Measurements from ENCODE around the gene RTP2. TPM values are rescaled to one million over a fixed set of nuclear protein-coding genes. Genes with fewer than 3 reads are reported as not detected.

Gene RTP2, protein sequence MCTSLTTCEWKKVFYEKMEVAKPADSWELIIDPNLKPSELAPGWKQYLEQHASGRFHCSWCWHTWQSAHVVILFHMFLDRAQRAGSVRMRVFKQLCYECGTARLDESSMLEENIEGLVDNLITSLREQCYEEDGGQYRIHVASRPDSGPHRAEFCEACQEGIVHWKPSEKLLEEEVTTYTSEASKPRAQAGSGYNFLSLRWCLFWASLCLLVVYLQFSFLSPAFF
- 0.07 TPM in 1 of 2 replicates, not detected in the other for total RNA-seq

GRCh38 chr3:187702507-187703033 is at the start of gene RTP2:
TSS of gene RTP2 (minus strand) at chr3:187702557. CDS start at chr3:187702128, 429 bp downstream.
- DNase-seq (ENCODE audit: low read depth, low spot score) = no peak

DNA sequence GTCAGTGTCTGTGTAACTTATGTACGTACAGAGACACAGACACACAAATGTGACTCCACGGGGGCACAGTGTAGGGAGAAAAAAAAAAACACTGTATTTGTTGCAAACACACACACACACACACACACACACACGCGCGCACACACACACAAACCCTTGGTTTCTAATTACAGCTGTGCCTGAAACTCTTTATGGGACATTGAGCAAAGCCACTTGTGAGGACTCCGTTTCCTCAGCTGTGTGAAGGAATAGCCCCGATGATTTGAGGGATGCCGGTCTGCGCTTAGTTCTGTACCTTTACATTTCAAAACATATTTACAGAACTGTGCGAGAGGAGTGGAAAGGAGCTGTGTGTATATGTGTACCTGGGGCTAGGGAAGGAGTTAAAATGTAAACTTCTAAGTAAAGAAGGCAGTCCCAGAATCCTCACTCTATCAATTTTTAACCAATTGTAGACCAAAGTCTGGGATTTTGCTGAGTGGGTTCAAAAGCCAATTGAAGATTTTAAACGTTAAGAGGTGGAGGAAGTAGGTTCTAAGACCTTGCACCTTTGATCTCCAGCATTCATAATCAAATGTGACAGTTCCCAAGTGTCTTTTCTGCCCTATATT is 48.3 kb upstream of the RTP2 start:
- DNase-seq (ENCODE audit: low read depth, low spot score) = no peak

DNA sequence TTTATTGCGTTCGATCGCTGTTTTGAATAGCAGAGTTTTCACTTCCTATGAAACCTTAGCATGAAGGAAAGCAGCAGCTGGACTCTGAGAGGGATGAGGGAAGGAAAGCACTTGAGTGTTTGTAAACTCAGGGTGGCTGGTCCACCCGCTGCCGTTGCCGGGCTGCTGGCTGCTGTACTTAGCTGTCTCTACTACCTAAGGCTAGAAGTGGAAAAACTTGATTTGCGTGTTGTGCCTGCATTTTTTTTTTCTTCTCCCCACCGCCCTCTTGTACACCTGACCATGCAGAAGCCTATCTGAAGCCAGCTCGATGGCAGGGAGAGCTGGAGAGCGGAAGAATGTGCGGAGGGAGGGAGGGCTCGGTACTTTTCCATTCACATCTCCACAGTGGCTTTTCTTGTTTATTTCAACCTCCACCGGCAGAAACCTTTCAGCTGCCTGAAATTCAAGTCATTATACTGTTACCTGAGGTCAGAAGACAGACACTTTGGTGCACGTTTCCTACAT is 47.7 kb upstream of the RTP2 start:
- no peak for DNase-seq (ENCODE audit: low read depth, low spot score)

GRCh38 chr3:187748050-187748481 is 45.7 kb upstream of the RTP2 start:
- DNase-seq (ENCODE audit: low read depth, low spot score) = no peak

- DNase-seq (ENCODE audit: low read depth, low spot score) = no peak
Observed at GRCh38 chr3:187747506-187747905, 45.1 kb upstream of the RTP2 start.

DNA sequence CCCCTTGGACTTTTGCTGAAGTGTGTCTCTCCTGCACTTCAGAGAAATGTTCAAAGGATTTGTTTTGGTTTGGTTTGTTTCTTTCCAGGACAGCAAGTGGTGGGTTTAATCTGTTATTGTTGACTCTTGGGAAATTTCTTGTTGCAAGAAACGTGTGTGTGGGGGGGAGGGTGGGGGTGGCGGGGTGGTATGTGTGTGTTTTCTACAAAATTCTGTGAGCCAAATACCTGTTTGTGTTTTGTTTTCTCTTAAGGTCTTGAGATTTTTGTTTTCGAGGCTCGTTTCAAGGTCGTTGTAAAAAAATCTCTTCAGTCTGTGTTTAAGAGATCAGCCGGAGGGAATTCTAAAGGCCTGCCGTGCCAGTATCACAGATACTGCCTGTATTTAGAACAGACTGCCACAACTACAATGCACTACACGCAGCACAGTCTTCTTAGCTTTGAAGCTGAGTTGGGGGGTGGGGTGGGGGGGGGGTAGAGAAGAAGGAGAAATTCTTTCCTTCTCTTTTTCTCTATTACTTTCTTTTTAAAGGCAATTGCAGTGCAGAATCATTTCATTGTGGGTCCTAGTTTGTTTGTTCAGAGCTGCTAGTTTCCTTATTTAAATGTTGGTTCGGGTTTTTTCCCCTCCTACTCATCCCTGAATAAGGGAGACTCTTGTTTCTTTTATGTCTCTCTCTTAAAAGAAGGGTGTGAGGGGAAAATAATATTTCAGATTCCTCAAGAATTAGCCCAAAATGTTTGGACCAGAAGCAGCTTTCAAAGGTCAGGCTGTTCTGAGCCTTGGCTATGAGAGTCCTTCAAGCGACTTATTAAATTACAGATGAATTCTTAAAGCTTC is 44.3 kb upstream of the RTP2 start:
- DNase-seq (ENCODE audit: low read depth, low spot score) = no peak

- no peak for DNase-seq (ENCODE audit: low read depth, low spot score)
Observed at GRCh38 chr3:187746059-187746441, 43.7 kb upstream of the RTP2 start.

GRCh38 chr3:187745201-187746058 is 43.1 kb upstream of the RTP2 start, which contains the start of gene BCL6:
TSS of gene BCL6 (minus strand) at chr3:187745468. CDS start at chr3:187733693, 11,775 bp downstream.
- DNase-seq (ENCODE audit: low read depth, low spot score) = peak; percentile 92

DNA sequence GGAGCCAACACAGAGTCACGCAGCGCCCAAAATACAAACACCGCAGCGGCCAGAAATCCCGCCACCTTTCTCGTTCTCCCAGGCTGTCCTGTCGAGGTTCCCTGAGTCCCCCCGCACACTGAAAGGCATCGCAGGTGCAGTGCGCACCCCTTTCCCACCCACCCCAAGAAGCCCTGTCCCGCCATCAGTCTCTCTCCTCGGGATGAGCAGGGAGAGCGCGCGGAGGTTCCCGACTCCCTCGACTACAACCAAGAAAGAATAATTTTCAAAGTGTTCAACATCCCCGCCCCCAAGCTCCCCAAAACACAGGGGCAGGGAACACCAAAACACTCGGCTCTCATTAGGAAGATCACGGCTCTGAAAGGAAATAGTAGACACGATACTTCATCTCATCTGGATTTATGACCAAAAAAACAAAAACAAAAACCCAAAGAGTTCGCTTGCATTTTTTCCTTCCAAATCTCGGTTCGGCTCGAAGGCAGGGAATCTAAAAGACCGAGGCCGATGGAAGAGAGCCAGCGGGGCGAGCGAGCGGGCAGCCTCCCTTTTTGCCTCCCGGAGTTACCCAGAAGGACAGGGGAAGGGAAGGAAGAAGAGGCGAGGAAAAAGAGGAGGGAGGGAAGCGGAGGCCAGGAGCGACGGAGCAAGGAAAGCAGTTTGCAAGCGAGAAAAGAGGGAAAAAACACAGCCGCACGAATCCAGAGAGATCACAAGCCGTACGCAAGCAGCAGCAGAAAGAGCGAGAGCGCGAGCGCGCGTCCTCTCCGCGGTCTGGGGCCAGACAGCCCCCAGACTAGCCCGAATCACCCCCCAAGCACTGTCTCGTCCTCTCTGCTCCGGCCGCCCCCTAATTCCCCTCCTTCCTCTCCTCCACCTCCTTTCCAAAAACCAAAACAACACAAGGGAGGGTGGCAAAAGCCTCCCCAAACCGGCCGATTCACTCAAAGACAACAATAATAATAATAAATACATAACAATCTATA is 42.1 kb upstream of the RTP2 start:
- DNase-seq (ENCODE audit: low read depth, low spot score) = no peak

DNA sequence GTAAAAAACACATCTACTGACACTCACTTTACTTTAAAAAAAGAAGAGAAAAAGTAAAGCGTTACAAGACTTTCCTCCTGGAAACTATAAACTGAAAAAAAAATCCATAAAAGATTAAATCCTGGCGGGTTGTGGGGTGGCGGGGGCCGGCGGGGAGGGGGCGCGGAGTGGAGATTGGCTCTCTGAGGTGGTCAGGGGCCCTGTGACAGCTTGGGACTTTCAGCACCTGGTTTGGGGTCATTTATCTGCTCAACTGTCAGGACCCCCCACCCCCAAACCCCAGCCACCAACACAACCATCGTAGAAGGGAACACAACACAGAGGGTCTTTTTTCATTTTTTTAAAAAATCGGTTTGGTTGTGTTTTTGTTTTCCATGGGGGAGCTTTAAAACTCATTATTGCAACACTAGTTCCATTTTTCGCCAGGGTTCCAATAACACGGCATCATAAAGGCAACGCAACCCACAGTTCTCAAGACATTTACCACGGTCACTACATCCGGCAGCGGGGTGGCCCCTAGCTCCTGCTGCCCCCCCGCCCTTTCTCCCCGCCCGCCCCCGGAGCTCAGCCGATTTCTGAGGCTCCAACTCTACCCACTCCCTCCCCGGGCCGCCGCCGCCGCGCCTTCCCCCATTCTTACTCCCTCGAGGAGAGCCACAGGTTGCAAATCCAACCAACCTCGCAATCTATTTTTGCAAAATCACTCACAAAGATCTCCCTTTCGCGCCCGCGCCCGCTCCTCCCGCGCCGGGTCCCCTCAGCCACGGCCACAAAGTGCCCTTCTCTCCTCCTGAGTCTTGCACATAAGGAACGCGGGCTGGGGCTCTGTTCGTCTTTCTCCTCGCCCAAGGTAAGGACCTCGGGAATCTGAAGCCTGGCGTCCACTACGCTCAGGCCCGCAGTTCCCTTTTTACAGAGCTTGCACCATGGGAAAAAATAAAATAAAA is 41.1 kb upstream of the RTP2 start:
- no peak for DNase-seq (ENCODE audit: low read depth, low spot score)

DNA sequence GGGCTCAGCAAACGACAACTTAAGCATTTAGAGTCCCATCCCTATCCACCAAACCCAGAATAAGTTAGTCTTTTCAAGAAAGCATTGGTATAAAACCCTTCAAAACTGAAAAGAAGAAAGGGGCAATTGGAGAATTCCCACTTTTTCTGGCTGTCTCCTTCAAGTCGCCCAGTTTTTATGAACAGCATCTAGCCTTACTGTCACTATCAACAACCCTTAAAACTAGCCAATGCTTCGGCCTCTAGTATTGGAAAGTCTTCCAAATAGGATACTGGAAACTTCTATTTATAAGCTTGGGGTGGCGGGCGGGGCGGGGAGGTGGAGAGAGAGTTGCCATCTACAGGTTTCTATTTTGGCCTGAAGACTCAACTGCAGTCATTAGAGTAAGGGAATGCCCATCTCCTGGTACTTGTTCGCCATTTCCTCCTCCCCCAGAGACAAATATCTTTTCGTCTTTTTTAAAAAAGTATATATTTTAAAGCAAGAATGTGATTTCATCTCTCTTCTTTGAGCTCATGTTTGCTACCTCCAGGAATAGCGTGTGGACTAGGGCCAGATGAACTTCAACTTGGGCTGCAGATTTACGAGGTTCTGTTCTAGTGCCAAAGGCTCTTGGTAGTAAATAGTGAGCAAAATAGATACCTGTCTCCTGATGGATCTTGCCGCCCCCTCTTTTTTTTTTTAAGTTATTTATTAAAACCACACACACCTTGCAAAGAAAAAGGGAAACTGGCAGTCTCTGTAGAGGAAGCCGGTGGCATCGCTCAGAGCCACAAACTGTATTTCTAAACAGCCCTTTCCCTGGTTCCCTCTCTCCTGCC is 40.2 kb upstream of the RTP2 start:
- no peak for DNase-seq (ENCODE audit: low read depth, low spot score)

DNA sequence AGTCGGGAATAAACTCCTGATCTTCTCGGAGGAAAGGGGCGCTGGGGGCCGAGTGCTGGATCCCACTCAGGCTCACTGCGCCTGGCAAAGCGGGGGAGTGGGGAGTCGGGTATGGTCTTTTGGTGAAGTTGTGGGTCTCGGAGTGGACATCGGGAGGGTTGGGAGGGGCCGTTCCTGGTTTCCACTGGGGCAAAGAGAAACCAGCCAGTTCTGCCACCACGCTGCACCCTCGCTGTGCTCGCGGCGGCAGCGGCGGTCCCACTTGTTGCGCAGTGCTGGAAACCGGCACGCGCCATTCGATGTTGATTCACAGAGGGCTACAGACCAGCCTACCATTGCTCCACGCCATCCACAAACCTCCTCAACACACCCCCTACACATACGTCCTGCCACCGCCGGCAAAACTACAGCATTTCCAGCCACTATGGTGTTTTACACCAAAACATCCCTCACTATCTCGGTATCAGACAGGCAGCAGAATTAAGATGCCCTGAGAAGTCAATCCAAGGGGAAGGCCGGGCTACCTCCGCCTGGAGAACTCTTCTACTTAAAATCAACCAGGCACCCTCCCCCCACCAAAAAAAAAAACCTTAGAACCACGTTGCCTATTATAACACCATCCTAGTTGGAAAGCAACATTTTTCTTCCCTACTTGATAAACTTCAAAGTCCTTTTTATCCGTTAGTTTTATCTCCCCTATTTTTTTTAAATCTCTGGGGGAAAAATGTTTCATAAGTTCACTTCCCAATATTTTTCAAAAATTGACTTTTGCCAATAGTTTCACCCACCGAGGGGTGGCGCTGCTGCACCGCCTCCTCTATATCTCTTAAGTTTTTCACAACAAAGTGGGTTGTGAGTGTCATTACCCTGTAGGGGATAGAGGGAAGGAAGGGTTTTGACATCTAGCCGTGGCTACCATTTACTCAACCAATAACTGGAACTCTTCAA is 39.3 kb upstream of the RTP2 start:
- no peak for DNase-seq (ENCODE audit: low read depth, low spot score)

- no peak for DNase-seq (ENCODE audit: low read depth, low spot score)
Observed at GRCh38 chr3:187740421-187741399, 38.4 kb upstream of the RTP2 start.

GRCh38 chr3:187739561-187740332 is 37.4 kb upstream of the RTP2 start:
- no peak for DNase-seq (ENCODE audit: low read depth, low spot score)
